Naive B cell (primary cell): ENCODE data around the gene SLC35A5. TPM values are rescaled to one million over a fixed set of nuclear protein-coding genes. Genes with fewer than 3 reads are reported as not detected.

ENCODE experiments used
- polyA plus RNA-seq, 6 donors: library from polyadenylated mRNA; unstranded; fragments of 300-500 nt; fragmentation: Illumina TruSeq; gene quantifications; one replicate each; pipeline ENCODE4 v1.2.3, GENCODE V29; 2021; ENCODE audit warnings: low read depth in 6 of 6

The SLC35A5 gene
- polyA plus RNA-seq, 6 donors from 2014 or later: 21.2 to 32.2 (median 25.9) TPM

Other genes with a start within 250 kb of the SLC35A5 start
- gene CD200, start 228.9 kb upstream of the SLC35A5 start, polyA plus RNA-seq: 100 to 1,000 TPM; 102 to 329 (median 161) TPM
- gene BTLA, start 62.6 kb upstream of the SLC35A5 start, polyA plus RNA-seq: 100 to 1,000 TPM; 109 to 194 (median 148) TPM
- 100 to 1,000 TPM in 2 of 6 donors, 10 to 100 TPM in 4; 64.0 to 104 (median 93.6) TPM for gene ATG3, start 83 bp upstream of the SLC35A5 start, polyA plus RNA-seq
- under 1 TPM in 4 of 6 donors, not detected in 2; 0.05 to 0.29 (median 0.12) TPM for gene CCDC80, start 79.1 kb downstream of the SLC35A5 start, polyA plus RNA-seq